DOHH2 (cell line): ENCODE results near the gene TMEM181.
"Not testable (repeated sequence)": the region's sequence is repeated elsewhere in the genome, so short reads cannot be mapped to it uniquely, and the experiment has no call there.

Source experiments
- H3F3A ChIP-seq: fragments of 200-600 bp; sonication (generic), shearing (Covaris generic); 2 replicates; pipeline ENCODE4 v1.6.0; 2016; ENCODE audit warnings: antibody characterized with exemption, mild to moderate bottlenecking; ENCODE audit not compliant: control insufficient read depth, insufficient read depth
- H3K27ac ChIP-seq: fragments of 200-600 bp; sonication (generic); 2 replicates; pipeline ENCODE4 v1.5.1; 2014; ENCODE audit warnings: low read depth, mild to moderate bottlenecking, low read length, moderate library complexity
- H3K27me3 ChIP-seq: fragments of 200-600 bp; sonication (generic); 2 replicates; pipeline ENCODE4 v1.6.1; 2014; ENCODE audit warnings: mild to moderate bottlenecking, low read length, mixed read lengths; ENCODE audit not compliant: control insufficient read depth
- H3K36me3 ChIP-seq: fragments of 200-600 bp; sonication (generic); 2 replicates; pipeline ENCODE4 v1.6.1; 2014; ENCODE audit warnings: mild to moderate bottlenecking, low read length, moderate library complexity, mixed read lengths; ENCODE audit not compliant: control insufficient read depth
- H3K4me1 ChIP-seq: fragments of 200-600 bp; sonication (generic); 2 replicates; pipeline ENCODE4 v1.6.1; 2014; ENCODE audit warnings: mild to moderate bottlenecking, low read length, mixed read lengths; ENCODE audit not compliant: control insufficient read depth
- H3K4me2 ChIP-seq: fragments of 200-600 bp; sonication (generic); 2 replicates; pipeline ENCODE4 v1.6.0; 2014; ENCODE audit warnings: mild to moderate bottlenecking, low read length, moderate library complexity
- H3K4me3 ChIP-seq: fragments of 200-600 bp; sonication (generic); 2 replicates; pipeline ENCODE4 v1.5.1; 2014; ENCODE audit warnings: mild to moderate bottlenecking, low read length, mixed read lengths
- H3K79me2 ChIP-seq: fragments of 200-600 bp; sonication (generic); 2 replicates; pipeline ENCODE4 v1.6.1; 2014; ENCODE audit warnings: mild to moderate bottlenecking, low read length, mixed read lengths; ENCODE audit not compliant: control insufficient read depth
- H3K9me2 ChIP-seq: fragments of 200-600 bp; sonication (generic); replicated peaks from 2 replicates; pipeline ENCODE4 v1.6.1; 2014; ENCODE audit warnings: mild to moderate bottlenecking, low read length, mixed read lengths; ENCODE audit not compliant: control insufficient read depth
- H3K9me3 ChIP-seq: fragments of 200-600 bp; sonication (generic); 2 replicates; pipeline ENCODE4 v1.6.1; 2014; ENCODE audit warnings: antibody characterized with exemption, low read length, mixed read lengths; ENCODE audit not compliant: control insufficient read depth, insufficient read depth
- H4K20me1 ChIP-seq: fragments of 200-600 bp; sonication (generic); 2 replicates; pipeline ENCODE4 v1.6.0; 2014; ENCODE audit warnings: low read depth, mild to moderate bottlenecking, antibody characterized with exemption, low read length, moderate library complexity; ENCODE audit not compliant: control insufficient read depth, insufficient read depth
- EZH2phosphoT487 ChIP-seq: fragments of 200-600 bp; sonication (generic); IDR thresholded peaks from 2 replicates; pipeline ENCODE4 v1.6.1; 2017; ENCODE audit warnings: borderline replicate concordance, mild to moderate bottlenecking, antibody characterized with exemption, low read length, moderate library complexity, mixed read lengths
- TF ChIP-seq, protein P1 (sequence below): fragments of 200-600 bp; sonication (generic); IDR thresholded peaks from one replicate; pipeline ENCODE4 v1.5.1; 2014; ENCODE audit warnings: antibody characterized with exemption, mild to moderate bottlenecking, low read depth, low read length; ENCODE audit not compliant: poor library complexity, severe bottlenecking

TMEM181 gene

DNA sequence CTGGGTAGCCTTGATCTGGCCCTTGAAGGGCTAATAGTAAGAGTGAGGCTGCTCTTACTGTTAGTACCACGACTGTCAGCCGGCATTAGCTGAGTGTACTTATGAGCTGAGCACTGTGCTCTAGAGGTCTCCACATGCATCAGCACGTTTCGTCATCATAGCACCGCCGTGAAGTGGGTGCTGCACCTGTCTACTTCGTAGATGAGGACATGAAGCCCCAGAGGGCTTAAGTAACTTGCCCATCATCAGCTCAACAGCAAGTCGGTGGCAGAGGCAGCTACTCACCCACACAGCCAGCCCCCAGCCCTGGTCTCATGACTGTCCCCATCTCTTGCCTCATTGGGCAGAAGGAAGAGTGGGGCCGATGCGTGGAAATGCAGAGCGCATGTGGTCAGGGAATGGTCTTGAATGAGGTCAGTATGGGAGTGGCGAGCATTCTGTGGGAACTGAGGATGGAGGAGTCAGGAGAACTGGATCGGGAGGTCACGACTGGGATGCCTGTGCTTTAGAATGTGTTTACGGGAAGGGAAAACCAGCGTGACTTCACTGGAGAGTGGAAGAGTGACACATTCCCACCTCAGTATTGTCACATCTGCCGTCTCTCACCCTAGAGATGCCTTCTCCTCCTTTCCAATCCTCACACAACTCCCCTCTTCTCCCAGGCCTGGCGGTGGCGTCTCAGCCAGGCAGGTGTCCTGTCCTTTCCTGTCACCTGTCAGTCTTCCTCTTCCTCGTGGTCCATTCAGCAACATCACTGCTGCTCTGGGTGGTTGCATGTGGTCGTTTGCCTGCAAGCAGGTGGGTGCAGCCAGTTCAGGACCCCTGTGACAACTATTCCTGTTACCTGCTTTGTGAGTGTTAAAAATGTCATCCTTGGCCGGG is 95.9 kb downstream of the TMEM181 start:
- Histone ChIP-seq H3K9me3 (no peaks in the 10 kb centered on the region), H3K4me3 (no peak overlapping the region), H3K9me2 (no peaks in the 10 kb centered on the region), H3K4me1 (peaks cover 4% of the 10 kb centered on the region), H3F3A (no peaks in the 10 kb centered on the region), H3K27ac (no peak overlapping the region), H3K4me2 (no peak overlapping the region), H3K27me3 (peaks cover 13% of the 10 kb centered on the region), H3K79me2 (no peaks in the 10 kb centered on the region), H4K20me1 (no peaks in the 10 kb centered on the region), H3K36me3 (no peaks in the 10 kb centered on the region)
- no peak for TF ChIP-seq EZH2phosphoT487
- TF ChIP-seq, protein P1, sequence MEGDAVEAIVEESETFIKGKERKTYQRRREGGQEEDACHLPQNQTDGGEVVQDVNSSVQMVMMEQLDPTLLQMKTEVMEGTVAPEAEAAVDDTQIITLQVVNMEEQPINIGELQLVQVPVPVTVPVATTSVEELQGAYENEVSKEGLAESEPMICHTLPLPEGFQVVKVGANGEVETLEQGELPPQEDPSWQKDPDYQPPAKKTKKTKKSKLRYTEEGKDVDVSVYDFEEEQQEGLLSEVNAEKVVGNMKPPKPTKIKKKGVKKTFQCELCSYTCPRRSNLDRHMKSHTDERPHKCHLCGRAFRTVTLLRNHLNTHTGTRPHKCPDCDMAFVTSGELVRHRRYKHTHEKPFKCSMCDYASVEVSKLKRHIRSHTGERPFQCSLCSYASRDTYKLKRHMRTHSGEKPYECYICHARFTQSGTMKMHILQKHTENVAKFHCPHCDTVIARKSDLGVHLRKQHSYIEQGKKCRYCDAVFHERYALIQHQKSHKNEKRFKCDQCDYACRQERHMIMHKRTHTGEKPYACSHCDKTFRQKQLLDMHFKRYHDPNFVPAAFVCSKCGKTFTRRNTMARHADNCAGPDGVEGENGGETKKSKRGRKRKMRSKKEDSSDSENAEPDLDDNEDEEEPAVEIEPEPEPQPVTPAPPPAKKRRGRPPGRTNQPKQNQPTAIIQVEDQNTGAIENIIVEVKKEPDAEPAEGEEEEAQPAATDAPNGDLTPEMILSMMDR: no peak

DNA sequence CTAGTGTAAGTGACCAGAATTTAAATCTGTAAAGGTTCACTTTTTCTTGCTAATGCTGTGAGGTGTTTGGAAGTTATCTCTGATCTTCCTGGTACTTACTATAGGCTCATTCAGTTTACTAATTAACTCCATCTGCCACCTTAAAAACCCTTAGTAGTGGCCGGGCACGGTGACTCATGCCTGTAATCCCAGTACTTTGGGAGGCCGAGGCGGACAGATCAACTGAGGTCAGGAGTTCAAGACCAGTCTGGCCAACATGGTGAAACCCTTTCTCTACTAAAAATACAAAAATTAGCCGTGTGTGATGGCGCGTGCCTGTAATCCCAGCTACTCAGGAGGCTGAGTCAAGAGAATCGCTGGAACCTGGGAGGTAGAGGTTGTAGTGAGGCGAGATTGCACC is 97.1 kb downstream of the TMEM181 start:
- H3F3A ChIP-seq, H3K4me3 ChIP-seq, H3K4me2 ChIP-seq, H3K36me3 ChIP-seq, H3K9me3 ChIP-seq, H3K27ac ChIP-seq, H4K20me1 ChIP-seq, H3K79me2 ChIP-seq, H3K4me1 ChIP-seq, H3K9me2 ChIP-seq: not testable (repeated sequence)
- H3K27me3 ChIP-seq: peaks cover 14% of the 10 kb centered on the region

DNA sequence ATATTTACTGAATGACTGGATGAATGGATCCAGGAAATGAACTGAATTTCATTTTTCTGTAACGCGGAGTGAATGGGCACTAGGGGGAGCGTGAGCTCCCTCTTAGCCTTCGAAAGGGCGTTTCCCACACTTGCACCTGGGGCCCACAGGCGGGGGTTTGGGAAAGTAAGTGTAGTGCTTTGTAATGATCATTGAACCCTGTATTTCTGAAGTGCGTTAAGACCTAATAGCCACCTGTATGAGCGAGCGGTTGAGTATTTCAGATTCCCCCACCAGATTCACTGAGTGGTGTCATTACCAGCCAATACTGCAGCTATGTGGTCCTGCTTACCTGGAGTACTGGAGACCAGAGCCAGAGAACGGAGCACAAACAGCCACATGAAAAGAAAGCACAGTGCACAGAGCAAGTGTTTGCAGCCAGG is 100.5 kb downstream of the TMEM181 start:
- H4K20me1 ChIP-seq: no peaks in the 10 kb centered on the region
- no peaks in the 10 kb centered on the region for H3K9me2 ChIP-seq
- H3K4me1 ChIP-seq: peaks cover 4% of the 10 kb centered on the region
- H3K4me3 ChIP-seq: no peak overlapping the region
- H3K36me3 ChIP-seq: no peaks in the 10 kb centered on the region
- no peaks in the 10 kb centered on the region for H3K9me3 ChIP-seq
- peaks cover 29% of the 10 kb centered on the region for H3K27me3 ChIP-seq
- H3K27ac ChIP-seq: no peak overlapping the region
- TF ChIP-seq, protein P1: peak; percentile 80
- TF ChIP-seq EZH2phosphoT487: no peak
- H3F3A ChIP-seq: no peaks in the 10 kb centered on the region
- peak overlapping the region; percentile 7; the same call in 1 of the 2 replicates for H3K4me2 ChIP-seq
- H3K79me2 ChIP-seq: no peaks in the 10 kb centered on the region

DNA sequence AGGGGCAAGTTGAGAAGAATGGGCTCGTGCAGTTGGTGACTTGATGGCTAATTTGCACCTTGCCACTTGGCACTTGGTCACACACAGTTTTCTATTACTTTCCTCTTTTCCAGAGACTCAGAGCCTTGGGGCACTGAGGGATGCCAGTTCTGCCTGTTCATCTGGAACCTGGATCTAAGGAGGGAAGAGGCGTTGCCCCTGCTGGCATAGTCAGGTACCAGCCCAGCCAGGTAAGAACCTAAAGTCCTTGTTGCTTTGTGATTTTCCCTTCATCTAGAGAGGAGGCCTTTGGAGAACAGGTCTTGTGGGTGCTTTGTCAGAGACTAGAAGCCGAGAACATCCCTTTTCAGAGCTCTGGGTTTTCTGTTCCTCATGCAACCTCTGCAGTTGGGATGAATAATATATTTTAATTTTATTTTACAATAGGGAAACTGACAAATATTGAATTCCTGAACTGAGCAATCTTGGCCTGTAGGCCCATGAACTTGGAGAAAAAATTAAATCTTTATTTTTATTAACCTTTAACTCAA is 101.3 kb downstream of the TMEM181 start:
- Histone ChIP-seq H3K79me2 (no peaks in the 10 kb centered on the region), H4K20me1 (no peaks in the 10 kb centered on the region), H3F3A (no peaks in the 10 kb centered on the region), H3K9me3 (no peaks in the 10 kb centered on the region), H3K4me3 (no peak overlapping the region), H3K36me3 (no peaks in the 10 kb centered on the region), H3K27me3 (peaks cover 35% of the 10 kb centered on the region), H3K27ac (no peak overlapping the region), H3K4me2 (no peak overlapping the region), H3K4me1 (peaks cover 4% of the 10 kb centered on the region), H3K9me2 (no peaks in the 10 kb centered on the region)
- TF ChIP-seq, protein P1: no peak
- TF ChIP-seq EZH2phosphoT487: no peak
